Endothelial cell of hepatic sinusoid (primary cell): Measurements from ENCODE around the gene NSF.
"Not testable (repeated sequence)": the region's sequence is repeated elsewhere in the genome, so short reads cannot be mapped to it uniquely, and the experiment has no call there.

ENCODE experiments used
- in situ Hi-C: cut with HindIII; loops from 2 replicates; pipeline ENCODE4 v1.10.0; 2017; ENCODE audit warnings: low sequenced_read_pairs

The NSF gene

DNA sequence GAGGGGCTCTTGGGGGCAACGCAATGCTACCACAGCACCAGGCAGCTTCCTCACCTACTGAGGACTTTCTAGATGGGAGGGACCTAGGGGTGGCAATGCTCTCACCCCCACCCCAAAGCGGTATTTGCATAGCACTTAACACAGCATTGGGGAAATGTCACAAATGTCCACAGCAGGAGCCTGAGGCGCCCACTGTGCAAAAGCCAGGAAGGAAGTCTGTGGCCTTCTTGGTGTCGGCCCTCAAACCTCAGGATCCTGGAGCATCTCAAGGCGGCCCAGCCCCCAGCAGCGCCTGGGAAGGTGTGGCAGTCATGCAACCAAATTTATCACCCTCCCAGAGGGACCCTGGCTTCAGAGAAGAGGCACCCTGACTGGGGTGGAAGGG is 182.7 kb downstream of the NSF start:
- in situ Hi-C loops, result no loop called here

DNA sequence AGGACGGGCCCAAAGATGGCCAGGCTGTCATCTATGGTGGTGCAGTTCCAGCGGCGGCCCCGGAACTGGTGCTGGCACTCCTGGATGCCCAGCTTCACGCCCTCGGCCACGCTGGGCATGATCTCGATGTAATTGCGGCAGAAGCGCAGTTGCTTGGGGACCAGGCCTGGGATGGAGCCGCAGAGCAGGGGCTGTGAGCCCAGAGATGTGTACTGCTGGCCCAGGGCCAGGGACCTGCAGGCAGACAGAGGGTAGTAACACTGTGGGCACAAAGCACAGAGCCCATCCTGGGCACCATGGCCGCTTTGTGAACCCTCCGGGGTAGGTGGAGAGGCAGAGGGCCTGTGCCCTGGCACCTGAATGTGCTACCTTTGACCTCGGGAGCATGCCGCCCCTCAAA is 183.2 kb downstream of the NSF start:
- in situ Hi-C loops, result no loop called here

DNA sequence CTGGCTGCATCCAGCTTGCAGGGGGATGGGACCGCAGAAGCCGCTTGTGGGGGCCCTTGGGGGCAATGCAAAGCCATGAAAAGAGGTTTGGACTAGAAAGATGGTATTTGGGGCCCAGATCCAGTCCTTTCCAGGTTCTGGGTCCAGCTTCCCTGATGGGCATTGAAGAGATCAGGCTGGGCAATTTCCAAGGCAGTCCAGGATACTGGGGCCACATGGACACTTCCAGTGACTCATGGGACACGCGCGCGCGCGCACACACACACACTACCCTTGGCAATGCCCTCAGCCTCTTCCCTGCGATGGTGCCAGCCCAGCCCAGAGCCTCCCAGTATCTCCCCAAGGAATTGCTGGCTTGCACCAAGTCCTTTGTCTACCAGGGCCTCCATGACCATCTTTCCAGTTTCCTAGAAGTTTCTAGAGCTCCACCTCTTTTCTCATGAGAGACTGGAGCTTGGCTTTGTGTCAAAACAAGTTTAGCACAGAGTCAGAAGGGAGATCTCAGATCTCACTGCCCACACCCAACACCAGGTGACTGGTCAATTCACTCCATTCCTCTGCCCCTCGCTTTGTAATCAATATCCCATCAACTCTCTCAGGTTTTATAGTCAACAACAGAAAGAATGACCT is 183.8 kb downstream of the NSF start:
- in situ Hi-C loops, result no loop called here

DNA sequence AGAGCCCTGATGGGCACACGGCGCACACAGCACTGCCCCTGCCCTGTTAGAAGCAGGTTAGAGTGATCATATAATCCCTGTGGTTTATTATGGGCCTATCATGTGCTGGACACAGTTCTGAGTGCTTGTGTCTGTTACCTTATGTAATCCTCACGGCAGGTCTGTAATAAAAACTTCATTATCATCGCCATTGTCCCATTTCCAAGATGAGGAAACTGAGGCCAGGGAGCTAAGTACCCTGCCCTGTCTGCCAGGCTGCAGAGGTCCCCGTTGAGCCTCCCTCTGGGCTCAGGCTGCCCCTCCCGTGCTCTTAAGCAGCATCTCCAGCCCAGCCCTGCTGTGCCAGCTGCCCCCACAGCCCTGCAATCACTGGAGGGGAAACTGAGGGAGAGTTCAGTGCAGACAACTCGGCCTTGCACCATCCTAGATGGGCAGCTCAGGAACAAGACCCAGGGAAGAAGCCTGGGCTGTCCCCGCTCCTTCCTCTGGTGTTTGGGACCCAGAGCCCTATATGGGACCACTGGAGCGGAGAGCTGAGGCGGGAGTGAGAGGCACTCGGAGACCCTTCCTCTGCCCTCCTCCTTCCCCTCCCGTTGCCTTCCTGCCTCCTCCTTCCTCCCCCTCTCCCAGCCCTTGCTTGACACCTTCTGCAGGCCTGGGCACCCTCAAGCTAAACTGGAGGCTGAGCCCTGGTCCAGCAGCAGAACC is 186.0 kb downstream of the NSF start:
- in situ Hi-C loops, result no loop called here

DNA sequence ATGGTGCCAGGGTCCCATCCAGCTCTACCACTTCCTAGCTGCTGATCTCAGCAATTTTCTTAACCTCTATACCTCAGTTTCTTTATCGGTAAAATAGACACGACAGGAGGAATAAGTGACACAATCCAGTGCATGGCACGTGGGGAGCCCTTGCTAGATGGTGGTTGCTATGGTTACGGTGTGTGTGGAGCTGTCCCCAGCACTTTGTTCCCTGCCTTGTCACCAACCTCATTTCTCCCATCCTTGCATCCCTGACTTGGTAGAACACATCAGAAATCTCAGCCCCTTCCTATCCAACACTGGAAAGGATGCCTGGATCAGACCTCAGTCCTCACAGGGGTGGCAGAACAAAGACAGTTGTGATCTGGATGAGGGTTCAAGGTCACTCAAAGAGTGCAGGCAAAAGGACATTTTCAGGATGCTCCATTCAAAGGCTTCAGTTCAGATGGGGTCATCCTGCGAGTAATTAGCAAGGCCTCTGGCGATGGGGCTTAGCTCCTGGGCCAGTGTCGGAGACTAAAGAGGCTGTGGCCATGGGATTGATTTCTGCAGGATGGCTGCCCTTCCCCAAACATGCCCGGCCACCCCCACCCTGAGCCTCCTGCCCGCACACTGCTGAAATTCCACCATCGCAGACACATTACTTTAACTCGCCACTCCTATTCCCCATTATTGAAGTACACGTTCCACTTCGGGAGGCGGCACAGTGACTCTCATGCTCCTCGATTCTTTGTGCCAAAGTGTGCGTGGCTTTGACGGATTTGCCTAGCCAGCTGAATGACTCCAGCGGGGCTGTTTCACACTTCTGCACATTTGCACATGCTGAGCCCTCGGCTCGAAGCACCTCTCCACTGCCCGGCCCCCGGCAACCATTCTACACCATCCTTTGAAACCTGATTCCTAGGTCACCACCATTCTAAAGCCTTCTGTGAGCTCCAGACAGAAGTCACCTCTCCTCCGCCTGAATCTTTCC is 187.8 kb downstream of the NSF start:
- in situ Hi-C loops, result no loop called here

DNA sequence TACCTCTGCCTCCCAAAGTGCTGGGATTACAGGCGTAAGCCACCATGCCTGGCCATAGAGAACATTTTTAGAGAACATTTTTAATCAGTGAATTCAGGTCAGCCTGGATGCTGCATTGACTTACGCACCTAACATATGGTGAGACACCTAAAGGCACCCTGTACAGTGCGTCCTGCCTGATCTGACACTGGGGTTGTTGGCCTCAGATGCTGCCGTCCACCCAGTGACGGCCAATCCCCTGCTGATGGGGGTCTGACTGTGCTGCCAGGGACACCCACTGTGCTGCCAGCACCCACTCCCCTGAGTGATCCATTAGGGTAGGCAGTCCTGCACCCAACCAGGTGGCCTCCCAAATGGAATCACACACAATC is 189.5 kb downstream of the NSF start:
- in situ Hi-C loops, result no loop called here

DNA sequence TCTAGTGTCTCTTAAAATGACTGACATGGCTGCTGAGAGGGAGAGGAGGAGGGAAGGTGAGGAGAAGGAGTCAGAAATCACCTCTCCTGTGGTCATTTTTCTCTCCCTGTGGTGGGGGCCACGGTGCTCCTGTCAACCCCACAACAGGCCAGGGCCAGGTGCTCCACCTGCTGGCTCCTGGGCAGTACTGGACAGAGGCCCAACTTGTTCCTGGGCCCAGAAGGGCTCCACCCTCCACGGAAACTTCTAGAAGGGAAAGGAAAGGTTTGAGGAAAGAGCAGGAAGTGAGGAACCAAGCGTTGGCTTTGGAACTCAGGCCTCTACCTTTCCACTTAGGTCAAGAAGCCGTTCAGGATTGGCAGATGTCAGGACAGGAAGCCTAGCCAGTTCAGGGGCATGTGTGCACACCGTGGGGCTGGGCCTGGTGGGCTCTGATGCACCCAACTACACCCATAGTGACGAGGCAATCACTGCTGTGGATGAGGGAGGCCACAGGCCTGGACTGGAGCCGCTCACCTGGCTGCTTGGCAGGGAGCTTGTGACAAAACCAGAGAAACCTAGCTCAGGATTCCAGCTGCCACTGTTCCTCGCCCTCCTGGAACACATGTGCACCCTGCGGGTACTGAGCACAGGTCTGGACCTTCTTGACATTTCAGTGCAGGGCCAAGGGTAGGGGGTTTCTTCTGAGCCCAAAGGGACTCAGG is 191.9 kb downstream of the NSF start:
- in situ Hi-C loops, result no loop called here

DNA sequence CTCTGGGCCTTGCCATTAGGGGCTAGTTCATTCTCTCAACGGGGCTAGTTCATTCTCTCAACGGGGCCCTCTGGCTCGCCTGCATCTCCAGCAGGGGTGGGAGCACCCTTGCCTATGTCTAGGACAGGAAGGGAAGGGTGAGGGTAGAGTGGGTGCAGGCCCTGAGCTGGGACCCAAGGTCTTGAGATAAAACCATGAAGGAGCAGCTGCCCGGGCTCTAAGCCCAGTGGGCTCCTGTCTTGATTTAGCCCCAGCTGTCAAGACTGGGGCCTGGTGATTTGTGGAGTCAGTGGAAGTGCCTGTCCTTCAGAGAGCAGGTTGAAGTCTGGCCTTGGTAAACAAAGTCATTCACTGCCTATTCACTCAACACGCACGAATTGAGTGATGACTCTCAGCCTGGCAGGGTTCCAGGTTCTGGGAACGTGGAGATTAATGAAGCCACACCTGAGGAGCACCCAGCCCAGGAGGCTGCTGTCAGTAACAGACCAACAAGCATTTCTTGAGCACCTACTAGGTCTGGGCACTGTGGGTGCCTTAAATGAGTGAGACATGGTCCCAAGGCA is 192.6 kb downstream of the NSF start:
- in situ Hi-C loops, result no loop called here

DNA sequence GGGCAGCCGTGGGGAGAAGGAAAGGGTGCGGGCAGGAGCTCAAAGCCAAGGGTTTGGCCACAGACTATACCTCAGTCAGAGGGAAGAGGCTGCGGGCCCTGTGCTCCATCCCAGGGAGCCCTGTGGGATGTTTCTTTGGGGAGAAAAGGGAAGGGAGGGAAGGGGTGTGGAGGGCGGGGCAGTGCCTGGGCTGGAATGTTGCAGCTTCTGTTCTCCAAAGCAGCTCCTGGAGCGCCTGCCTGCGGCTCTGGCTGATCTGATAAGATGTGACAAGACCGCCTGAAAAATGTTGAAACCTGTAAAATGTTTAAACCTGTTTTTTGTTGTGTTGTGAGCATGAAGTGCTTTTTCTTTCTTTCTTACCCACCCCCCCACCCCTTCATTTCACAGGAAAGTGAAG is 195.2 kb downstream of the NSF start:
- in situ Hi-C loops, result no loop called here

DNA sequence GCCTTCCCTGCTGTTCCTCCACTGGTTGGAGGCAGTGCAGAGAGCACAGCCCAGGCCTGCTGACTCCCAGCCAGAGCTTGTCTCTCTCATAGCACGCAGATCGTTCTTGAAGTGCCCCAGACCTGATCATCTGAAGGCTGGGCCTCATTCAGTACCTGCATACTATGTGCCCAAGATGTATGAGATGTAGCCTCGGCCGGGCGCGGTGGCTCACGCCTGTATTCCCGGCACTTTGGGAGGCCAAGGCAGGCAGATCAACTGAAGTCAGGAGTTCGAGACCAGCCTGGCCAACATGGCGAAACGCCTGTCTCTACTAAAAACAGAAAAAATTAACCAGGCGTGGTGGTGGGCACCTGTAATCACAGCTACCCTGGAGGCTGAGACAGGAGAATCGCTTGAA is 197.0 kb downstream of the NSF start:
- in situ Hi-C loops, result no loop called here

DNA sequence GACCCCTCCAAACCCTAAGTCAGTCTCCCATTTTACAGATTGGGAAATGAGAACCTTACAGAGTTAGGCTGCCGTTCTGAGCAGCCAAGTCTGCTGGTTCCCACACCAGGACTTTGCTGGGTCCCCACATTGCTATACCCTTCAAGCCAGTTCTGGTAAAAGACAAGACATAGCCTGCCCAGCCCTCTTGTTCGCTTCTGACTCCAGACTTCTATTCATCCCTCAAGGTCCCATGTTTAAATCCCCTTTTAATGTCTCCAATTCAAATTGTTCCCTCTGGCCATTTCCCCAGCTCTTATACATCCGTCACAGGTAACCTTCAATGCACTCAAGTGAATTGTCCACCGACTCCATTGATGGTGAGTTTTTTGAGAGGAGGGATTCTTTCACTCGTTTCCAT is 197.8 kb downstream of the NSF start:
- in situ Hi-C loops, result no loop called here

DNA sequence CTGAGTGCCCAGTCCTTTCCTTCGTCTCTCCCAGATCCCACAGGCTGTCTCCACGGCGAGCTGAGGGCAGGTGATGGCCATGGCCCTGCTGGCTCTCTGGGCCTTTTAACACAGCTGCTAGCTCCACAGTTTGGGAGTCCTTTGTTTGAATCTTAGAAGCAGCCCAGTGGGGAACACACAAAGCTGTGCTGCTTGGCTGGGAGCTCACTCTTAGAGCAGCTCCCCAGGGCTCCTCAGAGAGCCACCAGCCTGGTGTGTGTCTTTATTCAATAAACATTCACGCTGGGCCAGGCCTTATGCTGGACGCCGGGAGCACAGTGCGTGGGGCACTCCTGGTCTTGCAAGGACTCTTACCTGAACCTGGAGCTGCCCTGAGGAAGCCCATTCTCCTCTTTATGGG is 198.3 kb downstream of the NSF start:
- in situ Hi-C loops, result no loop called here

DNA sequence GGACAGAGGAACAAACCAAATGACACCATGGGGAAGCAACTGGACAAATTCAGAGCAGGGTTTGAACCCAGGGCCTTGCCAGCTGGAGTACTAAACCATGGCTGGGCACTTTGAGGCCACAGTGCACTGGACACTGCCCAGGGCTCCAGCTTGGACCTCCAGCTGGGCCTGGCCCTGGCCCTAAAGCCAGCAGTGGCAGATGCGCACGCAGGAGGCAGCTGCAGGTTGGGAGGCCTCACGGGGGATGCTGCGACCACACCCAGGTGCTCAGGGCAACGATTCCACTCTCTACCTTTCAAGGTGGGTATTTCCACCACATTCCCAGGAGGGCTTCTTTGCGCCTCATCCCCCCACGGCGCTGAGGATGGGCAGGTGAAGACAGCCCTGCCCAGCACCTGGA is 199.1 kb downstream of the NSF start:
- in situ Hi-C loops, result no loop called here

DNA sequence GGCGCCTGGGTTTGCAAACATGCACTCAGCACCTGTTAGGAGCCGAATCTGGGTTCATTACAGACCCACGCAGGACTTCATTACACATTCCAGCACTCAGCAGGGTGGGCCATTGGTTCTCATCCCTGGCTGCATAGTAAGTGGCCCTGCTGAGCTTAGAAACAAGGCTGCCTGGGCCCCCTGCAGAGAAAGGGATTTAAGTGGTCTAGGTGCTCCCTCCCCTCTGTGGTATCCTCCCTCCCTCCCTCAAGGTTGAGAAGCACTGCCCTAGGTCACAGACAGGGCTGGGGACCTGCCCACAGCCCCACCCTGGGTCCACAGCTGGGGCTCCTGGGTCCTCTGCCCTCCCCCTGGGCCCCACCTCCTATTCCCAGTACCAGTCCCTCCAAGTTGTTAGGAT is 199.7 kb downstream of the NSF start:
- in situ Hi-C loops, result no loop called here

DNA sequence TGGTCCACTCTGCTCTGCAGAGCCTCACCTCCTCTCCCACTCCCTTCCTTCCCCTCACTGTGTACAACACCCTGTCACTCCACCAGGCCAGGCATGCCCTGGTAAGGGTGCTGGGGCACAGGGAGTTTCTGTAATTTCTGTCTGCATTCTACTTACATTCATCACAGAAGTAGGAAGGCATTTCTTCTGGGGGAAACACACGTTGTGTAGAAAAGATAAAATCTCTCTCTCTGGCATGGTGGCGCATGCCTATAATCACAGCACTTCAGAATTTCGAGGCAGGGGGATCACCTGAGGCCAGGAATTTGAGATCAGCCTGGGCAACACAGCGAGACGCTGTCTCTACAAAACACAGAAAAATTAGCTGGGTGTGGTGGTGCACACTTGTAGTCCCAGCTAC is 201.1 kb downstream of the NSF start:
- in situ Hi-C loops, result no loop called here

DNA sequence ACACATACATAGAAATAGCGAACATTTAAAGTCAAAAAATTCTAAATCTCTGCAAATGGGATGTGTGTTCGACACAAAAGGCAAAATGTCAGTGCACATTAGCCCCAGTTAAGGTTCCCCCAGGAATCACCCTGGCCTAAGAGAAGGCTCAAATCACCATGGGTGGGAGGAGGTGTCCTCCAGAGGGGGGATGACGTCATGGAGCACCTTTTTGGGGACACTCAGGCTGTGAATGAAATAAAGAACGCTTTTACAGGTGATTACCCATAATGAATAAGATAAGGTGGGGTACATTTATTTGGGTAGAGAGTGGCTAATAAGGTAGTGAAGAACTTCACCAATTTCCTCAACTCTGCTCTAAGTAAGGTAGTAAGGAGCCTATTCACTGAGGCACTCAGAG is 201.6 kb downstream of the NSF start:
- in situ Hi-C loops, result no loop called here

DNA sequence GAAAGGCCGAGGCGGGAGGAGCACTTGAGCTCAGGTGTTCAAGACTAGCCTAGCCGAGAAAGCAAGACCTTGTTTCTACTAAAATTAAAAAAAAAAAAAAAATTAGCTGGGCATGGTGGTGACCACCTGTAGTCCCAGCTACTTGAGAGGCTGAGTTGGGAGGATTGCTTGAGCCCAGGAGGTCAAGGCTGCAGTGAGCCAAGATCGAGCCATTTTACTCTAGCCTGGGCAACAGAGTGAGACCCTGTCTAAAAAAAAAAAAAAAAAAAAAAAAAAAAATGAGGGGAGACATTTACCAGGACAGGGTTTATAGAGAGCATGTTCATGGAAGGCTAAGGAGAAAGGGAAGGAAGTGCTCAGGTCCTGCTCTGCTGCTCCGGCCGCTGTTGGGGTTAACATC is 202.6 kb downstream of the NSF start:
- in situ Hi-C loops, result not testable (repeated sequence)

DNA sequence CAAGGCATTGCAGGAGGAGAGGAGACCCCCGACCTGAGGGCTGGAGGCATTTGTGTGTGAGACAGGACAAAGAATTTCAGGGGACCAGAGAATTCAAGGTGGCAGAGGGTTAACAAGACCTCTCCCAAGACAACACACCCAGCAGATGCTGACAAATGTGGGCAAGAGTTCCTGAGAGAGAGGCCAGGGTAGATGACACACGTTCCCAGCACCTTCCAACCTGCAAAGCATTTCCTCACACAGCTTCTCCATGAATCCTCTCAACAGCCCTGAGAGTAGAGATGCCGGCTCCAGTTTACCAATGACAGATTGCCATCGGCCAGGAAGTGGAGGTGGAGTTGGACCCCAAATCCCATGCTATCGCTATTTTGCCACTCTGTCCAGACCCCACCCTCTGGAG is 203.1 kb downstream of the NSF start:
- in situ Hi-C loops, result no loop called here

DNA sequence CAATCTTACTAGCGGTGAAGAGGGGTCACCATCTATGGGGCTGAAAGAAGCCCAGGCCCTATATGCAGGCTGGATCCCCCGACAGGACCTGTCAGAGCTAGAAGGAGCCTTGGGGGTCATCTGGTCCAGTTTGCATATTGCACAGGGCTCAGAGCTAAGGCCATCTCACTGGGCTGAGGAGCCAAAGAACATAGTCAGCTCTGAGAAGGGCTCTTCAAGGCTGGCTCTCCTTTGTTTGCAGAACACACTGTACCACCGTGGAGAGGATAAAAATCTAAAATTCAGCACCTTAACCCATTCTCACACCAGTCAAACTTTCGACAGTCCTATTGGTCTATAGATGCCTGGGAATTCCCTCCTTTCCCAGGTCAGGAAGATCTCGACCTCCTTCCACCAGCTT is 203.8 kb downstream of the NSF start:
- in situ Hi-C loops, result no loop called here

DNA sequence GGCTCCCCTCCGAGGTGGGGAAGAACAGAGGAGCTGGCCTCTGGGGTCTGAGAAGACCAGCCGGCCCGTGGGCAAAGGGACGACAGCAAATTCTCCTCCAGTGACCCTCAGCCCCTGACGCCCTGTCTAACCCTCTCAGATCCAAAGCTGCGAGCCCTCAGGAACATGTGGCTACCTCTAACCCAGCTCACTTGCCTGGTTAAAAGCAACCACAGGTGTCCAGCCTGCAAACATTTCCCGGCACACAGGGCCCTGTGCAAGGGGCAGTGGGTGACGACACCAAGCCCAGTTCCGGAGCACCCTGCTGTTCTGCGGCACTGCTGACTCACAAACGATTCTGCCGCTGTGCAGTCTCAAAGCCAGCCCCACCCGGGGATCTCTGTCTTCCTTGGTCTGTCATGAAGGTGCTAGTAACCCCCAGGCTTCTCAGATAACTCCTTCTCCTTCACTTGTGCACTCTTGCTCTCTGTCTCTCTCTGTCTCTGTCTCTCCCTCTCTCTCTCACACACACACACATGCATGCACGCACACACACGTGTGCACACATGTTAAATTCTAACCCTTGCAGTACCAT is 205.0 kb downstream of the NSF start:
- in situ Hi-C loops, result no loop called here

DNA sequence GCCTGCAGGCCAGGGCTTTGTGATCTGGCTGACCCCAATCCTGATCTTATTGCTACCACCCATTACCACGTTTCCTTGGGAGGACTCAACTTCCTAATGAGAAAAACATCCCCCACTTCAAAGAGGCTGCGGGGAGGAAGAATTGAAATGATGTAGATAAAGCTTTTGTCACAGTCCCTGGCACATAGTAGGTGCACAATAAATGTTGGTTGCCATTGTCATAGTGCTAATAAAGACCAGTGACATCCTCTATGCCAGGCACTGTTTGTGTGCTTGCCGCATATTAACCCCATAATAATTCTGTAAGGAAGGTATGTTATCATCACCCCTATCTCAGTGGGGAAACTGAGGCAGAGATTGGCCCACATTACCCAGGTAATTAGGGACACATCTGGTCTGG is 205.6 kb downstream of the NSF start:
- in situ Hi-C loops, result no loop called here
